H4 (cell line): Measurements from ENCODE around the gene GBF1. TPM values are rescaled to one million over a fixed set of nuclear protein-coding genes. Genes with fewer than 3 reads are reported as not detected.
A peak's percentile ranks its signal among the peaks of the same experiment; 100 is the strongest.
"Not testable (repeated sequence)": the region's sequence is repeated elsewhere in the genome, so short reads cannot be mapped to it uniquely, and the experiment has no call there.

ENCODE experiments used
- DNase-seq: peaks from one replicate; pipeline ENCODE4 v3.0.0-alpha.2; 2015; ENCODE audit warnings: low spot score
- total RNA-seq: library from RNA; depleted of rRNA; stranded (reverse); fragments of >200 nt; shearing (Covaris generic); gene quantifications from 2 replicates; pipeline ENCODE4 v1.2.3, GENCODE V29; 2014; rRNA removed

The GBF1 gene
- 24.6 and 30.1 TPM in 2 replicates for total RNA-seq

- DNase-seq: peak; percentile 99
Measured at GRCh38 chr10:102245082-102245931, at the start of gene GBF1. Gene GBF1, plus strand, starts transcription at chr10:102245532. Its CDS starts 13,407 bp downstream, at chr10:102258939.

- DNase-seq: no peak
Measured at GRCh38 chr10:102196893-102197292, 48.4 kb upstream of the GBF1 start.

- no peak for DNase-seq
Measured at GRCh38 chr10:102198027-102198426, 47.3 kb upstream of the GBF1 start.

GRCh38 chr10:102200751-102201640 is 44.3 kb upstream of the GBF1 start:
- no peak for DNase-seq

GRCh38 chr10:102202386-102202785 is 42.9 kb upstream of the GBF1 start:
- no peak for DNase-seq

- no peak for DNase-seq
Measured at GRCh38 chr10:102208311-102209035, 36.9 kb upstream of the GBF1 start.

- no peak for DNase-seq
Measured at GRCh38 chr10:102211615-102212299, 33.6 kb upstream of the GBF1 start.

GRCh38 chr10:102213599-102213998 is 31.7 kb upstream of the GBF1 start:
- not testable (repeated sequence) for DNase-seq

GRCh38 chr10:102219370-102219769 is 26.0 kb upstream of the GBF1 start:
- no peak for DNase-seq

- no peak for DNase-seq
Measured at GRCh38 chr10:102220612-102221011, 24.7 kb upstream of the GBF1 start.

GRCh38 chr10:102222797-102223196 is 22.5 kb upstream of the GBF1 start:
- no peak for DNase-seq

- peak; percentile 59 for DNase-seq
Measured at GRCh38 chr10:102225646-102226541, 19.4 kb upstream of the GBF1 start, which contains the start of gene ELOVL3. Gene ELOVL3, plus strand, starts transcription at chr10:102226299. Its CDS starts 250 bp downstream, at chr10:102226549.

GRCh38 chr10:102226542-102226870 is 18.8 kb upstream of the GBF1 start:
- no peak for DNase-seq

GRCh38 chr10:102227050-102227449 is 18.3 kb upstream of the GBF1 start:
- DNase-seq: peak; percentile 66

- DNase-seq: peak; percentile 78
Measured at GRCh38 chr10:102229810-102230263, 15.5 kb upstream of the GBF1 start.

GRCh38 chr10:102230264-102230860 is 15.0 kb upstream of the GBF1 start:
- DNase-seq: peak; percentile 57

GRCh38 chr10:102230861-102231356 is 14.4 kb upstream of the GBF1 start:
- no peak for DNase-seq

GRCh38 chr10:102231357-102232318 is 13.7 kb upstream of the GBF1 start:
- DNase-seq: no peak
